ENCODE data around the gene GRIP1.
A peak's percentile ranks its signal among the peaks of the same experiment; 100 is the strongest.
"Not testable (repeated sequence)": the region's sequence is repeated elsewhere in the genome, so short reads cannot be mapped to it uniquely, and the experiment has no call there.

GRIP1 gene

GRCh38 chr12:66345212-66345611 is 333.7 kb downstream of the GRIP1 start:
- FAIRE-seq = no peak
- DNase-seq (ENCODE audit: low spot score) = no peak

GRCh38 chr12:66341126-66341525 is 337.8 kb downstream of the GRIP1 start:
- DNase-seq (ENCODE audit: low spot score) (no peak), FAIRE-seq (no peak)

GRCh38 chr12:66340131-66340530 is 338.7 kb downstream of the GRIP1 start:
- no peak for FAIRE-seq

GRCh38 chr12:66337381-66338010 is 341.4 kb downstream of the GRIP1 start:
- FAIRE-seq (no peak), DNase-seq (ENCODE audit: low spot score) (no peak)

More at GRCh38 chr12:66340131-66340530, 338.7 kb downstream of the GRIP1 start:
- no peak for DNase-seq (ENCODE audit: low spot score)

GRCh38 chr12:66335746-66336145 is 343.1 kb downstream of the GRIP1 start:
- DNase-seq (ENCODE audit: low spot score) (no peak), FAIRE-seq (no peak)

- FAIRE-seq = no peak
- DNase-seq (ENCODE audit: low spot score) = no peak
These were observed 347.1 kb downstream of the GRIP1 start for GRCh38 chr12:66331814-66332213.

- FAIRE-seq (no peak), DNase-seq (ENCODE audit: low spot score) (no peak)
These were observed 347.9 kb downstream of the GRIP1 start for GRCh38 chr12:66331016-66331415.

GRCh38 chr12:66329941-66330340 is 348.9 kb downstream of the GRIP1 start:
- FAIRE-seq = no peak

GRCh38 chr12:66323017-66323416 is 355.9 kb downstream of the GRIP1 start:
- DNase-seq (ENCODE audit: low spot score) = no peak
- no peak for FAIRE-seq

More at GRCh38 chr12:66329941-66330340, 348.9 kb downstream of the GRIP1 start:
- no peak for DNase-seq (ENCODE audit: low spot score)

- no peak for DNase-seq (ENCODE audit: low spot score)
- FAIRE-seq = no peak
These were observed 357.4 kb downstream of the GRIP1 start for GRCh38 chr12:66321435-66321834.

- FAIRE-seq = no peak
- no peak for DNase-seq (ENCODE audit: low spot score)
These were observed 357.9 kb downstream of the GRIP1 start for GRCh38 chr12:66320996-66321395.

GRCh38 chr12:66319266-66319954 is 359.5 kb downstream of the GRIP1 start:
- FAIRE-seq = no peak

GRCh38 chr12:66314278-66314677 is 364.6 kb downstream of the GRIP1 start:
- FAIRE-seq = no peak

More at GRCh38 chr12:66319266-66319954, 359.5 kb downstream of the GRIP1 start:
- no peak for DNase-seq (ENCODE audit: low spot score)

GRCh38 chr12:66312189-66312588 is 366.7 kb downstream of the GRIP1 start:
- FAIRE-seq = no peak
- no peak for DNase-seq (ENCODE audit: low spot score)

More at GRCh38 chr12:66314278-66314677, 364.6 kb downstream of the GRIP1 start:
- DNase-seq (ENCODE audit: low spot score) = no peak

GRCh38 chr12:66309606-66310005 is 369.3 kb downstream of the GRIP1 start:
- DNase-seq (ENCODE audit: low spot score) = no peak
- FAIRE-seq = no peak

GRCh38 chr12:66304296-66304900 is 374.5 kb downstream of the GRIP1 start:
- DNase-seq (ENCODE audit: low spot score) = no peak
- no peak for FAIRE-seq

- FAIRE-seq; DNase-seq (ENCODE audit: low spot score): not testable (repeated sequence)
These were observed 375.5 kb downstream of the GRIP1 start for GRCh38 chr12:66303316-66303804.

GRCh38 chr12:66302827-66303169 is 376.1 kb downstream of the GRIP1 start:
- FAIRE-seq (no peak), DNase-seq (ENCODE audit: low spot score) (no peak)

GRCh38 chr12:66301944-66302826 is 376.7 kb downstream of the GRIP1 start, which contains the start of gene HELB:
Gene HELB (plus strand): TSS chr12:66302493. CDS start chr12:66302604, 111 bp downstream.
- FAIRE-seq (peak; percentile 85), DNase-seq (ENCODE audit: low spot score) (peak; percentile 88)

GRCh38 chr12:66297923-66298322 is 381.0 kb downstream of the GRIP1 start:
- no peak for DNase-seq (ENCODE audit: low spot score)
- FAIRE-seq = no peak
